NT2/D1 (cell line): ENCODE data around the gene CEP104.

Experiments used
- SUZ12 ChIP-seq: IDR thresholded peaks from 2 replicates; pipeline ENCODE4 v1.6.1; 2011; ENCODE audit not compliant: insufficient read length, insufficient read depth; ENCODE audit errors: extremely low read depth
- YY1 ChIP-seq: IDR thresholded peaks from 2 replicates; pipeline ENCODE4 v1.6.1; 2011; ENCODE audit not compliant: insufficient read length, insufficient read depth
- ZNF274 ChIP-seq: IDR thresholded peaks from 2 replicates; pipeline ENCODE4 v1.6.1; 2011; ENCODE audit warnings: mild to moderate bottlenecking, low read depth, low read length

DNA sequence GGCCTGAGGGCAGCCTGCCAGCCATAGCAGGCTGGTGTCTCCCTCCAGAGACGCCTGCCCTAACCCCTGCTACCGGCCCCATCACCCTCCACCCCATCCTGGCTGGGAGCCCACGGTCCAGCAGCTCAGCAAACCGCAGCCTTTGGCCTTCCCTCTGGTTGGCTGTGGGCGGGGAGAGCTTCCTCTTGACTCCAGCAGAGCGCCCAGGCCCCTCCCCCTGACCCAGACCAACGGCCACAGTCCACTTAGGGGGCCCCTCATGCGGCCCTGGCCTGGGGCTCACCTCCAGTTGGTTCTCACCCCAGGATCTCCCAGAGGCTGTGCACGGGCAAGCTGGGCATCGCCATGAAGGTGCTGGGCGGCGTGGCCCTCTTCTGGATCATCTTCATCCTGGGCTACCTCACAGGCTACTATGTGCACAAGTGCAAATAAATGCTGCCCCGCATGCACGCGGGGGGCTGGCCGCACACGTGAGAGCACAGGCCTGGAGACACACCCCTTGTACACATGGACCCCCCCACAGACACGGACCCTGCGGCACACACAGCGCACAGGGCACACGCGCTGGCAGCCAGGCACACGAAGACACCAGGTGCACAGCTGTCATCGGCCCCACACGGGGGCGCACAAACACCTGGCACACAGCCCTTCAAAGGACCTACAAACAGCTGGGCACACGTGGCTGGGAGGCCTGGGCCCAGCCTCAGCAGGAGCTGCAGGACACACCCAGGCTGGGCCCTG lies 81.4 kb downstream of the CEP104 start:
- TF ChIP-seq YY1, result no peak
- TF ChIP-seq SUZ12, result no peak
- TF ChIP-seq ZNF274, result no peak
